HG02970 (cell line): ENCODE results near the gene GRID1.

Source experiments
- ATAC-seq: cut with Tn5 transposase; IDR thresholded peaks from one replicate; pipeline ENCODE4 v1.9.1; 2021; ENCODE audit warnings: mild to moderate bottlenecking, moderate library complexity, moderate number of reproducible peaks; ENCODE audit not compliant: unreplicated experiment, low FRiP score

GRID1 gene

GRCh38 chr10:86282664-86283465, 83.7 kb downstream of the GRID1 start:
- no peak for ATAC-seq

GRCh38 chr10:86281396-86281795, 85.2 kb downstream of the GRID1 start:
- ATAC-seq: no peak

GRCh38 chr10:86269332-86269731, 97.3 kb downstream of the GRID1 start:
- no peak for ATAC-seq

GRCh38 chr10:86267286-86268195, 99.1 kb downstream of the GRID1 start:
- ATAC-seq: no peak

- ATAC-seq: no peak
Observed at GRCh38 chr10:86266446-86267242, 100.0 kb downstream of the GRID1 start.

GRCh38 chr10:86265895-86266259, 100.7 kb downstream of the GRID1 start:
- ATAC-seq: no peak

- no peak for ATAC-seq
Observed at GRCh38 chr10:86265236-86265894, 101.2 kb downstream of the GRID1 start.

GRCh38 chr10:86264481-86265231, 101.9 kb downstream of the GRID1 start:
- no peak for ATAC-seq

- no peak for ATAC-seq
Observed at GRCh38 chr10:86263907-86264306, 102.7 kb downstream of the GRID1 start.

GRCh38 chr10:86263209-86263608, 103.4 kb downstream of the GRID1 start:
- no peak for ATAC-seq

- ATAC-seq: no peak
Observed at GRCh38 chr10:86262688-86263181, 103.9 kb downstream of the GRID1 start.

GRCh38 chr10:86261941-86262687, 104.5 kb downstream of the GRID1 start:
- ATAC-seq: no peak

GRCh38 chr10:86261470-86261869, 105.1 kb downstream of the GRID1 start:
- no peak for ATAC-seq

- ATAC-seq: no peak
Observed at GRCh38 chr10:86260564-86260963, 106.0 kb downstream of the GRID1 start.

- no peak for ATAC-seq
Observed at GRCh38 chr10:86259901-86260562, 106.6 kb downstream of the GRID1 start.

- no peak for ATAC-seq
Observed at GRCh38 chr10:86258941-86259340, 107.7 kb downstream of the GRID1 start.

GRCh38 chr10:86258499-86258898, 108.1 kb downstream of the GRID1 start:
- no peak for ATAC-seq

- no peak for ATAC-seq
Observed at GRCh38 chr10:86257683-86258082, 108.9 kb downstream of the GRID1 start.
